Hematopoietic multipotent progenitor cell (in vitro differentiated cells): ENCODE measurements around the gene CEP128. TPM values are rescaled to one million over a fixed set of nuclear protein-coding genes. Genes with fewer than 3 reads are reported as not detected.

ENCODE experiments used
- DNase-seq, 3 donors: peaks; one replicate each; pipeline ENCODE4 v3.0.0-alpha.2; 2011 to 2015; ENCODE audit warnings: low read depth in 2 of 3, low spot score in 2 of 3
- total RNA-seq: library from RNA; depleted of rRNA; stranded (reverse); fragments of >200 nt; gene quantifications from one replicate; pipeline ENCODE4 v1.2.3, GENCODE V29; 2012

The CEP128 gene
- total RNA-seq, 1 donor: 3.5 TPM

DNA sequence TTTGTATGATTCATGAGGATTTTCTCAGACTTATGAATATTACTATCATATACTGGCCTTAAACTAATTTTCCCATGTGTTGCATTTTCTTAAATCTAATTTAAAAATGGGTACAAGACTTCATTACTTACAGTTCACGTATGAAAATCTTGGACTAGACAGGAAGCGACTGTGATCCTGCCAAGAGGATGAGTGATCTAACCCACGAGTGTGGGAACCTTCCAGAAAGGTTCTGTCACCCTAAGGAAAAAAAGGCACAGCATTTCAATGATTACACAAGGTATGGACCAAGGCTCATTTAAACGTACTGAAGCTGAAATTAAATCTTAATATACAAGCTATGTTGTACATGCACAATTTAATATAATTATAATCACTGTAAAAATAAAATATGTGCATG is 436.8 kb downstream of the CEP128 start:
- no peak for DNase-seq

DNA sequence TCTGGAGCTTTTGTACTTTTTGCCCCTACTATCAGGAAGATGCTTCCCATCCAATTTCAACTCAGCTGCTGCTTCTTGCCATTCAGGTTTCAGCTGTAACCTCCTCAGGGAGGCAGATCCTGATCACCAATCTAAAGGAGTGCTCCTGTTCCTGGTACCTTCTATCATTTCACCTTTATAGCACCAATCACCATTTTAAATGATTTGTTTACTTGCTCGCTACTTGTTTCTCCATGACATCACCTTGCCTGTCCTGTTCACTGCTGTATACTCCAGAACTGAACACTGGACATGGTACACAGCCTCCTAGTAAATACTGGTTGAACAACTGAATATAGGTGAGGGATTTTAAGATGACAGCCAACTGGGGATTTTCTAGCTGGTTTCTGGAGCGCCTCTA is 443.0 kb downstream of the CEP128 start:
- DNase-seq: no peak

DNA sequence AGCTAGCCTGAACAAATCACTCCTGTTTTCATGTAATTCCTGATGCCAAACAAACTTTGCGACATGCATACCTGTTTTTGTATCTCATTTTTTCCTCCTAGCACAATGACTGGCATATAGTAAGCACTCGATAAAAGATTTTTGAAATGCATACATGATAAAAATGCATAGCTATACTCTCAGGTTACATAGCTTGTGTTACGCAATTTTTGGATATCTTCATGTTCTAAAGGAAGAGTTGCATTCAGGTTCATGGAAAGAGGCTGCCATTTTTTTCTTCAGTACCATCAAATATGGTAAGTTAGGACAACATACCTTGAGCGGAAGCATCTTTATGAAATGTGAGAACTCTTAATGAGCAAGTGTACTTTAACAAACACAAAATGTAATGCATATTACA is 445.4 kb downstream of the CEP128 start:
- no peak for DNase-seq

DNA sequence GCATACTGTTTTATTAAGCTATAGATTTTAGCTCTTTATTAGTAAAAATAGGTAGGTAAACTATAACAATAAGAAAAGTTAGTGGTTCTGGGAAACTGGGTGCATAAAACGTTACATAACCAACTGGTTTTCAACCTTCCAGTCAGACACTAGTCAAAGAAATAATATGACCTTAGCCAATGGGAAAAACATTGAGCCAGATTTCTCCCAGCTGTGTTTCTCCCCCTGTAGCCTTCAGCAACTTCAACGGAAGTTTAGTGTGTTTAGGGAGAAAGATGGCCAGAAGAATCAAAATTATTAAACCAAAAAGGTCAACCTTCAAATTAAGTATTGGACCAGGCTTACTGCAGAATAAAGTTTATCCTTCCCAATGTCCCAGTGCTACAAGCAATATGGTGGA is 446.8 kb downstream of the CEP128 start:
- no peak for DNase-seq

DNA sequence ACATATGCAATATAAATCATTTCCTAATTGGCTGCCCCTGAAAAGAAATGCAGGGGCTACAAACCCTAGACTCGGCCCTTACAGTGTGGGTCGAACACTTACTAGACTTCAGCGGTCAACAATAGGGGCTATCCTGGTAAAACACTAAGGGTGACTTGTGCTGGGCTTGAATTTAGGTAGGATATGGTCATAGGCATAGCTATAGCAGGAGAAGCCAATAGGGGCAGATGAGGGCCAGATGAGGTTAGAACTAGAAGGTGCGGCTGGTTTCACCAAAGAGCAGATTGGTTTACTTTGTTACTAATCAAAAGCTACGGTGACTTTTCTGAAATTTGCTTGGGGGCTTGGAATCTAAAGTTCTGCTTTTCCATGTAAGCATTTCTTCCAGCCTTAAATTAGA is 447.9 kb downstream of the CEP128 start:
- no peak for DNase-seq

DNA sequence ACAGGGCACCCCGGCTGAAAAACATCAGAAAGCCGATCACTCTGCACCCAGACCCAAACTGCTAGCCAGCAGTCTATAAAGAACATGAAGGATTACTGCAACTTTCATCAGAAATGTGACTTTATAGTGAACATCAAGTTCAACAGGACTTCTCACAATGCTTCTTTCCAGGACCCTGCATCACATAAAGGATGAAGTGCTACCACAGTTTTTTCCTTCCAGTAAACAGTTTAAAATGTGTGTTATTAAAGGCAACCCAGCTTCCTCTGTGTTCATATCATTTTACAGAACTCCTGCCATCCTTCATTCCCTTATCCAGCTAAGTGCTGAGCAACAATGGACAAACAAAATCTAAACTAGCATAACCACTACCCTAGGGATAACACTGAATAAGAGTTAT is 449.9 kb downstream of the CEP128 start:
- no peak for DNase-seq

DNA sequence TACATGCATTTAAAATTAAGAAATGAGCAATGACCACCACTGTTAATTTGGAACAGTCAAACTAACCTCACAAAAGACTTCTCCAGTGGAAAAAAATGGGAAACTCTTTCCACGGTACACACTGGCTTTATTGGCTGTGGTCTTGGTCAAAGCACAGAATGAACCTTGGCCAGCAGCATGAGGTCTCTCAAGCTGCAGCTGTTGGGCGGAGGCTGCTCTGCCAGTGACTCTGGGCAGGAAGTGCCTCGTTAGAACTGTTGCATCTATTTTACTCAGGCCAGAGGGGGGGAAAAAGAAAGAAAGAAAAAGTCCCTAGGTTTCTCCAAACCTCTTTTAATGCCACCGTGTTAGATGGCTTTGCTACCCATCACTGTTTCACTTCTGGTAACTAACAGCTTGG is 450.4 kb downstream of the CEP128 start:
- DNase-seq: no peak

DNA sequence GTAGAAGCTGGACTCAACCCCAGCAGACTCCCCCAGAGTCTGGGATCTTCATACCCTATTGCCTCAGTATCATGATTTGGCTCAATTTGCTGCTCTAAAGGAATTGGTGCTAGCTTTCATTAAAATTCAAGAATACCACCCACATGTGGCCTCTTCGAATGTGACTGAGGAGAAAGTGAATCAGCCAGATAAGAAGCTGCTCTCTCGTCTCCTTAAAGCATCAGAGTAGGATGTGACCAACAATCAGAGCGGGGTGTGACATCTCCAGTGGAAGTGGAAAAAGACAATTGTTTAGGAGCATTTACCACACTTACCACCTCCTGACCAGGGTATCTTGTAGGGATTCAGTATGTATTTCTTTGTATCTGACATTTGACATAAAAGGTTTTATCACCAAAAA is 452.0 kb downstream of the CEP128 start:
- DNase-seq: no peak

DNA sequence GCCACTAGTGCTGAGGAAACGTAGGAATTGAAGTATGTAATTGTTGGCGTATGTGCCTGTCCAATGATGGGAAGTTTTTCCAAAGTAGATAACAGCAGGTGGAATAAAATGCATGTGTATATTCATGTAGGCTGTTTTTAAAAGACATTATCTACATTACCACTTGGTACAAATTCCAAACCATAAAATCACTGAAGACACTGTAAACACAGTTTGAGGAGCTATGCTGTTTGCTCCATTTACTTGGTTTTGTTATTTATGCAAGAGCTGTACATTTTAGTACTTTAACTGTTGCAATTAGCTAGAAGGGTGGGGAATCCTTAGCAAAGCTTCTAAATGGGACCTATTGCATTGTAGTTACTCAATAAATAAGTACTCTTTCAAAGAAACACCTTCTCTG is 455.8 kb downstream of the CEP128 start:
- DNase-seq: no peak

DNA sequence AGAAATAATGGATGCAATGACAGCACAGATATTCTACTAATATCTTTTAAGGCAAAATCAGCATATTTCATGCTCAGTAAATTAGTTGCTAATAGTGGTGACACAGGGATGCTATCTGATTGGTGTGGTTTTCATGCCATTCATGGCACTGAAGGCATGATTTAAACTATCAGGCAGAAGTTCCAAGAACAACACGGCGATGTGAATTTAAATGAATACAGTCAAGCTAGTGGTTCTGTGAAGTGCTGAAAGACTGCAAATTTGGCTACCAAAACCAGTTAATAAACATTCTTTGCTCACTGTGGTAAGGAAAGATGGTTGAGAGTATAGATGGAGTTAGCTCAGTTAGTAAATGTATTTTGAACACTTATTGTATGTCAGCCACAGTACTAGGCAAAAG is 458.2 kb downstream of the CEP128 start:
- no peak for DNase-seq

DNA sequence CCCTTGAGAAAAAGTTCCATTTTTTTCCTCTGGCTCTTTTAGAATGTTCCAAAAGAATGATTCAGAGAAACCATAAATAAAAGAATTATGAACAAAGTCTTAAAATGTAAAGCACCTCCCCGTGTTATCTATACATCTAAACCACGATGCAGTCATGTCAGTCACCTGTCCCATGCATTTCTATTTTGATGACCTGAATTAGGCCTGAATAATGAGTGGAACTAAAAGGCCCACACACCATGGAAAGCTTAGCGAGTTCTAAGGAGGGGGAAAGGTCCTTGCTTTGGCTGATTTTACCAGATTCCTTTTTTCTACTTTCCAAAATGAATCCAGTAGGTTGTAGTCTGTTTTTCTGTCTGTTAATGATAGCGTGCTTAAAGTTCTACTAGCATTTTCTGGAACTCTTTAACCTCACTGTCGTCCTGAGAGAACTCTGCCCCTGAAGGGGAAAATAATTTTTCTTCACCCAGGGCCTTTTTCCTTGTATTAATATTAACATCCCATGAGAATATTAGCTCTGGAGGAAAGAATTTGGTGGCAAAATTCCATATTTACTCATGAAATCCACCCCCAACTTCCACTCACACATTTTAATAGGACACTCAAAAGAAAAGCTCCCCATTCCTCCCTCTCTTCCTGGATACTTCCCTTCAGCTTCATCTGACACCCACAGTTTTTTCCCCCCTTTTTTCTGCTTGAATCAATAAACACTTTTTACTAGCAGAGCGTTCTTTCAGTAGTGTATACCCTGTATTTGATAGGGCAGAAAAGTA is 464.0 kb downstream of the CEP128 start:
- no peak for DNase-seq

DNA sequence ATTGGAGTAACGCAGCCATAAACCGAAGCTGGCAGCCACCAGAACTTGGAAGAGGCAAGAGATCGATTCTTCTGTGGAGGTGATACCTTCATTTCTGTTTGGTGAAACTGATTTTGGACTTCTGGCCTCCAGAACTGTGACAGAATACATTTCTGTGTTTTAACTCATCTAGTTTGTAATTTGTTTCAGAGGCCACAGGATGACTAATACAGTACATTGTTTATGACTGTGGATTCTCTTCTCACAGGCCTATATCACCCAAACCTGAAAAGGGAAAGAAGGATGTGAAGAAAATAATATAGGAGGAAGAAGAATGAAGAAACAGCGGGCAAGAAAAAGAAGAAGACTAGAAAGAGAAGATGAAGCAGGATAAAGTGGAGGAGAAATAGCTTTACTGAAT is 466.5 kb downstream of the CEP128 start:
- DNase-seq: no peak

DNA sequence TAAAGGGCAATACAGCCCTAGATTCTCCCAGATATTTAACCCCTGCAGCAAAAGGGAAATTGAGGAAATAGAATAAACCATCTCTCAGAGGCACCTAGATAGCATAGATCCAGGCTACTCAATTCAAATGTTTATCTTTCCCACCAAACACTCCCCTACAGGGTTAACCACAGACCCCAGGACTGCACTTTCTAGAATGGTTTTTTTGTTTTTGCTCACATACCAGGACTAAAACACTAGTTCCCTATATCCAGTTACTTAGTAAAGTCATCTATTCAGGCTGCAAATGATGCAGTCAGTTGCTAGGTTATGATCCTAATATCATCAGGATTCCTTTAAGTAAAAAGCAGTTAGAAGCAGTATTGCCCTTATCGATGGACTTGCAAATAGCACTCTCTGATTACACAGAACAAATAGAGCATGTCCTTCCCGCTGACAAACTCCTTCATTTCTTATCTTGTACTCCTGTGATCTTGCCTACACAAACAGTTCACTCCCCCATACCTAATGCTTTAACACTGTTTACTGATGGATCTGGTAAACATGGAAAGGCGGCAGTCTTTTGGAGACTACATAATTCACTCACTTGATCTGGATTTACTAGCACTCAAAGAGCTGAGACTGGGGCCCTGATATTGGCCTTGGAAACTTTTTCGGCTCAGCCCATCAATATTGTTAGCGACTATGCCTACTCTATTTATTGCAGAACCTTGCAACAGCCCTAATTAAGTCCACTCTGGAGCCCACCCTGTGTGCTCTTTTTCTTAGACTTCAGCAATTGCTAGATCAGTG is 473.0 kb downstream of the CEP128 start:
- no peak for DNase-seq

DNA sequence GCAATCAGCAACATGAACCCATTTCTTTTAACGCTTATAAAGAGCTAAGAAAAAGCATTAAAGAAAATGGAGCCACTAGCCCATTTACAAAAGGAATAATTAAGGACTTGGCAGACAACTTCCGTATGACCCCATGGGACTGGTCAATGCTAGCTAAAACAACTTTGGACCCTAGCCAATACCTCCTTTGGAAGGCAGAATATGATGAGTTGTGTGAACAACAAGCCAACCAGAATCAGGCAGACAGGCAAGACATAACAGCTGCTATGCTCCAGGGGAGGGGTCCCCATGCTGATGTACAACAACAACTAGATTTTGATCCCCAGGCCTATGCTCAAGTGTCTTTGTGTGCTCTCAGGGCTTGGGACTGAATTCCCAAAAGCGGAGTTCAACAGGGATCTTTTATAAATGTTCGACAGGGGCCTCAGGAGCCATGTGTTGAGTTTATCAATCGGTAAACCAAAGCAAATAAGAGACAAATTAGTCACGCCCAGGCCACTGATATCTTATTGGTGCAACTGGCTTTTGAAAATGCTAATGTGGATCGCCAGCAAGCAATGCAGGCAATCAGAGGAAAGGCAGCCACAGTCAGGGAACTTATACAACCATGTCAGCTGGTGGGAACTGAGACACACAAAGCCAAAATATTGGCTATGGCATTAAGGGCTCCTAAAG is 475.9 kb downstream of the CEP128 start:
- DNase-seq: no peak

DNA sequence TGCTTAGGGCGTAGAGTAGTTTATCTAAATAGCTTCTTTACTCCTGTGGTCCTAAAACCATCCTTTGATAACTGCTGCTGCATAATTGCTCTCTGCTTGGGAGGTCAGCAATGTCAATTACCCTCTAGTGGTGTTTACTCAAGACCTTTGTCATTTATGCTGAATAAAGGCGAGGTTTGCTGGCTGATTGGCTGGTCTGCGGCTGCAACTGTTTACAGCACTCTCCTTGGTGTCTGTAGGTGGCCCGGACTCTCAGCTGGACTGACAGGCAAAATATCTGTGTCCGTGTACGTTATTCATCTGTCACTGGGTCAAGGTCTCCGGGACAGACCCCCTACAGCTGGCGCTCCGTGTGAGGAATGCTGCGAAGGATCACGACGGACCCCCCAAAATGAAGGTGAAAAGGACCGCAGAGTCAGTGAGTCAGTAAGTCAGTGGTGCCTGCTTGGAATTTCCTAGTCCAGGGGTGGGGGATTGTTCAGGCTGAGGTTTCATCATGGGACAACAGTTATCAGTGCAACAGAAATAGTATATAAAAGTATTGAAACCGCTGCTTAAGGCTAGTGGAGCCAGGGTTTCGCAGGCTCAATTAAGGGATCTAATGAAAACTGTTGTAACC is 476.9 kb downstream of the CEP128 start:
- DNase-seq: no peak

DNA sequence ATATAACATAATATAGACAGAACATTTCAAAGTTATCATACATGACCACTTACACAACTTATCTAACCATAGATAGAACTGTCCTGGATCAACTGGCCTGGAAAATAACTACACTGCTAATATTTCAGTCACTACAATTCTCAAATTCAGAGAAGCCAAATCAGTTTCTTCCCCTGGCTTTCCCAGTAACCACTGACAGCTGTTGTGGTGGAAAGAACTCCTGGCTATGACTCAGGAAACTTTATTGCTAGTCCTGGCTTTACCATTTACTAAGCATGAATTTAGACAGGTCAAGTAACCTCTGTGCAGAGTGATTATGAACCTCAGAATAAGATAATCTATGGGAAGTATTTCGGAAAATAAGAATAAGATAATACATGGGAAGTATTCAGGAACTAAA is 485.3 kb downstream of the CEP128 start:
- no peak for DNase-seq

DNA sequence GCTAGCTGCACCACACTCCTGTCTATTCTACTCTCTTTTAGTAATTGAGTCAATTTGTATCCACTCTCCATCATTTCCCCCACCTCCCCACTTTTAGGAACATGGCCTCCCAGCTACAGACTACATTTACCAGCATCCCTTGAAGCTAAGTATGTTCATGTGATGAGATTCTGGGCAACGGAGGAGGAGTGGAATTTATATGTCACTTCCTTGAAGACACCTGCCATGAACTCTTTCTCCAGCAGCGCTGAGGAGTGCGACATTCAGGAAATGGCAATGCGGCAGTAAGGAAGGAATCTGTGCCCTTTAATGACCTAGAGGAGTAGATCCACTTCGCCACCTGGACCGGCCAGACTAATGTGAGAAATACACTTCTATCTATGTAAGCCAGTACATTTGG is 486.5 kb downstream of the CEP128 start:
- DNase-seq: no peak

DNA sequence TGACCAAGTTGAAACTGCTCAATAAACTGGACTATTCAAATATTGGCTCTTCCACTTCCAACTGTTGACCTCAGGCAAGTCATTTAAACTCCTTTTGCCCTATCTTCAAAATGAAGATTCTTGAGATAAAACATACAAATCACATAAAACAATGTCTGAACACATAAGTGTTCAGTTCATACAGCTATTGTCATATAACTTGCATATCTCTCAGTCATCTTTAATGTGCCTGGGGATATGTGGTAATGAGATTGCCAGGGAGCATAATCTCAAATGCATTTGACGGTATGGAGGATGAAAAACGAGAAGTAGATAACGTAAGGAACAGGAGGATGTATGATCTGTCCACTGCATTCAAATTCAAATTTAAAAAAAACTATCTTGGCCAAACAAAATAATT is 493.3 kb downstream of the CEP128 start:
- DNase-seq: no peak

DNA sequence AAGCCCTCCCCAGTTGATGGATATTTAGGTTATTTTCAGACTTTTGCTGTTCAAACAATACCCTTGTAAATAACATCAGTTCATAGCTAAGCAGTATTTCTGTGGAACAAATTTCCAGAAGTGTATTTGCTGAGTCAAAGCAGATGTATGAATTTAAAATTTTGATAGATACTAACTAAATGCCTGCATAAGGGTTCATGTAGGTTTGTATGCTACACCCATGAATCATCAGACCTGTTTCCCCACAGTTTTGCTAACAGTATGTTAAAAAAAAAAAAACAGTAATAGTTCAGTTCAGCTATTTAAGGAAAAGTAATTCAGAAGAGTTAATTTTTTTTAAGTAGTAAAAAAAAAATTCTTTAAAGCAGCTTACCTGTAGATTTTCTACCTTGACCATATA is 494.1 kb downstream of the CEP128 start:
- DNase-seq: no peak
